K562 (cell line): Measurements from ENCODE around the gene RPL10A. TPM values are rescaled to one million over a fixed set of nuclear protein-coding genes. Genes with fewer than 3 reads are reported as not detected.

Experiments
- ATAC-seq: fragments of 200-7000 bp; cut with Tn5 transposase; 3 replicates; pipeline ENCODE4 v1.9.1; 2020; ENCODE audit warnings: moderate library complexity
- BruUV-seq: library from RNA; stranded (reverse); fragments of 400-500 nt; replicated peaks from 2 replicates; lab custom pipeline; 2021; lab: Mats Ljungman, UMichigan
- CTCF ChIA-PET: fragments of 300-600 bp; formaldehyde crosslinking; extraction: SDS; loops from one replicate; lab custom pipeline; 2021; ENCODE audit warnings: low intra/inter-chr PET ratio; lab: Yijun Ruan, JAX
- POLR2A ChIA-PET: fragments of 300-600, 350-650 bp; sonication (Branson Sonifier 250); formaldehyde crosslinking; extraction: SDS; loops from one replicate; lab custom pipeline; 2021; ENCODE audit warnings: antibody characterized with exemption, inconsistent platforms; lab: Yijun Ruan, JAX
- DNase-seq, 4 experiments: peaks; one replicate each; pipeline versions ENCODE4 v3.0.0 to v3.0.0-alpha.2; 2011 to 2018; ENCODE audit warnings: low spot score in 3 of 4, mixed read lengths in 3 of 4; ENCODE audit errors: extremely low read depth in 1 of 4
- FAIRE-seq: peaks from 2 replicates; lab custom pipeline; 2011; peaks lifted over from hg19 to GRCh38; lab: Jason Lieb, UNC
- H2AFZ ChIP-seq: 2 replicates; pipeline ENCODE4 v1.6.0; 2011; ENCODE audit warnings: low read depth, low read length, control low read depth, inconsistent platforms
- H3K27ac ChIP-seq: fragments of 200-600 bp; 3 replicates; pipeline ENCODE4 v1.8.0; 2011; ENCODE audit warnings: low read depth, mild to moderate bottlenecking, control low read depth, inconsistent platforms, low read length, moderate library complexity, mixed read lengths; ENCODE audit errors: extremely low read depth
- H3K27me3 ChIP-seq, 2 experiments: fragments of 300-600 bp in 1 of 2; 2 replicates in 1 of 2; 3 replicates in 1 of 2; pipeline versions ENCODE4 v1.6.0 to v1.8.0; 2011; ENCODE audit warnings: inconsistent platforms in 2 of 2, low read length in 2 of 2, mild to moderate bottlenecking in 1 of 2, mixed read lengths in 1 of 2, moderate library complexity in 1 of 2; ENCODE audit not compliant: control insufficient read depth in 2 of 2, insufficient read depth in 2 of 2
- H3K36me3 ChIP-seq: fragments of 300-600 bp; 3 replicates; pipeline ENCODE4 v1.8.0; 2011; ENCODE audit warnings: mild to moderate bottlenecking, low read length, inconsistent platforms; ENCODE audit not compliant: control insufficient read depth, insufficient read depth
- H3K4me1 ChIP-seq, 2 experiments: fragments of 200-600 bp in 1 of 2; replicated peaks in 1 of 2; 2 replicates in 1 of 2; 3 replicates in 1 of 2; pipeline versions ENCODE4 v1.5.1 to v1.8.0; 2011; ENCODE audit warnings: inconsistent platforms in 2 of 2, low read length in 2 of 2, mild to moderate bottlenecking in 1 of 2, mixed read lengths in 1 of 2, moderate library complexity in 1 of 2; ENCODE audit not compliant: control insufficient read depth in 2 of 2, insufficient read depth in 2 of 2
- H3K4me2 ChIP-seq: 2 replicates; pipeline ENCODE4 v1.6.1; 2011; ENCODE audit warnings: low read length, control low read depth, inconsistent platforms, mixed read lengths; ENCODE audit not compliant: insufficient read depth
- H3K4me3 ChIP-seq: fragments of 200-600 bp; sonication (generic), shearing (Covaris generic); 2 replicates; pipeline ENCODE4 v1.5.1; 2016; ENCODE audit warnings: control low read depth, inconsistent platforms
- H3K79me2 ChIP-seq: fragments of 200-600 bp; 3 replicates; pipeline ENCODE4 v1.8.0; 2011; ENCODE audit warnings: low read length, inconsistent platforms; ENCODE audit not compliant: control insufficient read depth, insufficient read depth
- H3K9ac ChIP-seq, 2 experiments: 2 replicates each; pipeline versions ENCODE4 v1.6.0 to v1.6.1; 2011; ENCODE audit warnings: low read depth in 2 of 2, low read length in 2 of 2, control low read depth in 1 of 2, inconsistent platforms in 1 of 2, mild to moderate bottlenecking in 1 of 2, mixed read lengths in 1 of 2; ENCODE audit not compliant: insufficient read depth in 1 of 2
- H3K9me1 ChIP-seq: one replicate; pipeline ENCODE4 v1.6.0; 2011; ENCODE audit warnings: inconsistent platforms, mild to moderate bottlenecking, low read length, moderate library complexity; ENCODE audit not compliant: control insufficient read depth, insufficient read depth
- H3K9me3 ChIP-seq: replicated peaks from 2 replicates; pipeline ENCODE4 v1.5.1; 2011; ENCODE audit warnings: low read depth, low read length, inconsistent platforms; ENCODE audit not compliant: control insufficient read depth, insufficient read depth
- H4K20me1 ChIP-seq: replicated peaks from 2 replicates; pipeline ENCODE4 v1.6.1; 2011; ENCODE audit warnings: low read length, inconsistent platforms, mixed read lengths; ENCODE audit not compliant: control insufficient read depth, insufficient read depth
- EP400 ChIP-seq: fragments of 450-650 bp; IDR thresholded peaks from 2 replicates; pipeline ENCODE4 v1.6.1; 2017; ENCODE audit warnings: antibody characterized with exemption, mild to moderate bottlenecking, moderate library complexity
- NFE2 ChIP-seq: IDR thresholded peaks from 2 replicates; pipeline ENCODE4 v1.6.1; 2014; ENCODE audit warnings: antibody characterized with exemption, low read depth
- PCBP1 ChIP-seq: fragments of 200-400 bp; formaldehyde crosslinking; IDR thresholded peaks from 2 replicates; pipeline ENCODE4 v1.6.1; 2018; ENCODE audit warnings: mild to moderate bottlenecking, low read depth, low read length; ENCODE audit not compliant: poor library complexity, severe bottlenecking
- SMARCC2 ChIP-seq: fragments of 450-650 bp; IDR thresholded peaks from 2 replicates; pipeline ENCODE4 v1.6.1; 2017; ENCODE audit warnings: antibody characterized with exemption, moderate library complexity, mild to moderate bottlenecking, low read depth
- ZBTB2 ChIP-seq: fragments of 450-650 bp; IDR thresholded peaks from 2 replicates; pipeline ENCODE4 v1.6.1; 2016; ENCODE audit warnings: antibody characterized with exemption
- ZNF589 ChIP-seq: fragments of 200-800 bp; sonication (Bioruptor generic); IDR thresholded peaks from 2 replicates; pipeline ENCODE4 v1.6.1; 2016; ENCODE audit warnings: low read depth, missing genetic modification characterization, missing compliant biosample characterization
- ZSCAN32 ChIP-seq: fragments of 450-650 bp; formaldehyde crosslinking; IDR thresholded peaks from 2 replicates; pipeline ENCODE4 v1.4.0; 2020; ENCODE audit warnings: mild to moderate bottlenecking, moderate library complexity
- WGBS: fragments of 100-300 bp; shearing (Covaris generic); methylation state at CpG from one replicate; pipeline ENCODE4 v1.1.6; 2016; ENCODE audit warnings: low coverage, mixed read lengths; ENCODE audit not compliant: insufficient coverage; ENCODE audit errors: missing lambda C conversion rate; 5-methylcytosine and 5-hydroxymethylcytosine counted together
- in situ Hi-C: fragments of 300-500 bp; cut with MboI; formaldehyde crosslinking; loops from 4 replicates; pipeline ENCODE4 v1.15.0; 2018; ENCODE audit warnings: inconsistent platforms, mixed read lengths
- intact Hi-C: fragments of 100-400 bp; cut with micrococcal nuclease; formaldehyde crosslinking; loops from 2 replicates; pipeline ENCODE4 v1.14.2; 2022
- polyA plus RNA-seq, 8 experiments: library from polyadenylated mRNA; depleted of rRNA in 4 of 8; stranded (reverse) in 5 of 8; unstranded in 3 of 8; fragments of >200 nt; fragmentation: Nextera tagmentation in 2 of 8; fragmentation: Illumina TruSeq in 1 of 8; extraction: Ambion mirVana in 2 of 8; extraction: Trizol in 1 of 8; gene quantifications; 2 replicates each; pipeline versions ENCODE4 v1.2.1 to v1.2.3, GENCODE V29; 2011 to 2014; ENCODE audit warnings: inconsistent platforms in 1 of 8, missing spikeins in 1 of 8
- total RNA-seq, 7 experiments: library from RNA; depleted of rRNA in 6 of 7; stranded (reverse); fragments of >200 nt in 6 of 7; fragmentation: Illumina TruSeq in 2 of 7; extraction: Trizol in 2 of 7; gene quantifications; 2 replicates each; pipeline versions ENCODE4 v1.2.1 to v1.2.3, GENCODE V29; 2011 to 2021; ENCODE audit warnings: low replicate concordance in 1 of 7
- TF ChIP-seq, protein P1 (sequence below): fragments of 450-650 bp; IDR thresholded peaks from 2 replicates; pipeline ENCODE4 v1.6.1; 2018; ENCODE audit not compliant: partially characterized antibody
- TF ChIP-seq, protein P2 (sequence below): fragments of 250-450 bp; sonication (Bioruptor Pico); IDR thresholded peaks from 2 replicates; pipeline ENCODE4 v1.4.0; 2020; ENCODE audit warnings: mild to moderate bottlenecking, moderate library complexity

The RPL10A gene
- total and polyA plus RNA-seq, 9 of the 15 experiments (the other 6 are each of a cell fraction or from before 2014, with no cell fraction given), result 1,589 to 3,237 (median 2,116) TPM

DNA sequence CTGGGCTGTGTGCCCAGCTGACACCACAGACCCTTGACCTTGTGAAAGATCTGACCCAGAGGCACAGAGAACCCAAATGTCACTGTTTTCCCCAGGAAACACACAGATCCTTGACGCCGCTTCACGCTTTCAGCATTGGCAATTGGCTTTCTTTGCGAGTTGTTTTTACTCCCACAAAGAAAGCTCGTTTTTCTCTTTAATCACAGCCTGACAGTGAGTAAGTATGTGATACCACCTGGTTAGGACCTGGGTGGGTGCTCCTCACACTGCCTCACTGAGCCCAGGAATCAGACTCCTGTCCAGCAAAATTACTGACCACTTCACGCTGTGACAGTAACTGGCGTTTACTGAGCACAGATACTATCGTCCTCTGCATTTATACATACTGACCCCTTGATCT lies 13.0 kb downstream of the RPL10A start:
- in situ Hi-C loops (no loop called here), intact Hi-C loops (no loop called here)
- Histone ChIP-seq H3K9me1 (no peaks in the 10 kb centered on the region), H3K4me3 (no peak overlapping the region), H3K36me3 (no peaks in the 10 kb centered on the region; the same call in 2 of the 3 replicates), H3K79me2 (no peaks in the 10 kb centered on the region), H3K9ac (peak overlapping the region in 1 of 2 experiments; percentile 60; a peak in 1 of 4 replicates), H3K4me1 (peaks cover 12 to 27% of the 10 kb centered on the region in 2 experiments; a peak in 4 of 5 replicates), H2AFZ (no peak overlapping the region), H3K27ac (no peak overlapping the region), H3K9me3 (no peaks in the 10 kb centered on the region), H3K27me3 (no peaks in the 10 kb centered on the region), H3K4me2 (no peak overlapping the region), H4K20me1 (peaks cover 7% of the 10 kb centered on the region; the same call in 1 of the 2 replicates)
- FAIRE-seq (peak; percentile 26), DNase-seq (no peak), ATAC-seq (no peak)
- ChIA-PET POLR2A (interaction anchor here (1.4 to 9.5 kb wide), 3 partner anchors 9 to 17 kb away, joined by 4 to 167 read pairs (median 34); partner anchors contain the start of gene RPL10A), CTCF (no interaction called here)
- no TSS peak for BruUV-seq
- TF ChIP-seq SMARCC2, result no peak
- no peak for TF ChIP-seq ZNF589 (CRISPR knock-in tag)
- no peak for TF ChIP-seq PCBP1
- TF ChIP-seq ZSCAN32 (CRISPR knock-in tag), result no peak
- TF ChIP-seq, protein P1, sequence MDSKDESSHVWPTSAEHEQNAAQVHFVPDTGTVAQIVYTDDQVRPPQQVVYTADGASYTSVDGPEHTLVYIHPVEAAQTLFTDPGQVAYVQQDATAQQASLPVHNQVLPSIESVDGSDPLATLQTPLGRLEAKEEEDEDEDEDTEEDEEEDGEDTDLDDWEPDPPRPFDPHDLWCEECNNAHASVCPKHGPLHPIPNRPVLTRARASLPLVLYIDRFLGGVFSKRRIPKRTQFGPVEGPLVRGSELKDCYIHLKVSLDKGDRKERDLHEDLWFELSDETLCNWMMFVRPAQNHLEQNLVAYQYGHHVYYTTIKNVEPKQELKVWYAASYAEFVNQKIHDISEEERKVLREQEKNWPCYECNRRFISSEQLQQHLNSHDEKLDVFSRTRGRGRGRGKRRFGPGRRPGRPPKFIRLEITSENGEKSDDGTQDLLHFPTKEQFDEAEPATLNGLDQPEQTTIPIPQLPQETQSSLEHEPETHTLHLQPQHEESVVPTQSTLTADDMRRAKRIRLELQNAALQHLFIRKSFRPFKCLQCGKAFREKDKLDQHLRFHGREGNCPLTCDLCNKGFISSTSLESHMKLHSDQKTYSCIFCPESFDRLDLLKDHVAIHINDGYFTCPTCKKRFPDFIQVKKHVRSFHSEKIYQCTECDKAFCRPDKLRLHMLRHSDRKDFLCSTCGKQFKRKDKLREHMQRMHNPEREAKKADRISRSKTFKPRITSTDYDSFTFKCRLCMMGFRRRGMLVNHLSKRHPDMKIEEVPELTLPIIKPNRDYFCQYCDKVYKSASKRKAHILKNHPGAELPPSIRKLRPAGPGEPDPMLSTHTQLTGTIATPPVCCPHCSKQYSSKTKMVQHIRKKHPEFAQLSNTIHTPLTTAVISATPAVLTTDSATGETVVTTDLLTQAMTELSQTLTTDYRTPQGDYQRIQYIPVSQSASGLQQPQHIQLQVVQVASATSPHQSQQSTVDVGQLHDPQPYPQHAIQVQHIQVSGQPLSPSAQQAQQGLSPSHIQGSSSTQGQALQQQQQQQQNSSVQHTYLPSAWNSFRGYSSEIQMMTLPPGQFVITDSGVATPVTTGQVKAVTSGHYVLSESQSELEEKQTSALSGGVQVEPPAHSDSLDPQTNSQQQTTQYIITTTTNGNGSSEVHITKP, result no peak
- no peak for TF ChIP-seq EP400
- TF ChIP-seq ZBTB2, result no peak
- TF ChIP-seq NFE2, result no peak
- TF ChIP-seq, protein P2, sequence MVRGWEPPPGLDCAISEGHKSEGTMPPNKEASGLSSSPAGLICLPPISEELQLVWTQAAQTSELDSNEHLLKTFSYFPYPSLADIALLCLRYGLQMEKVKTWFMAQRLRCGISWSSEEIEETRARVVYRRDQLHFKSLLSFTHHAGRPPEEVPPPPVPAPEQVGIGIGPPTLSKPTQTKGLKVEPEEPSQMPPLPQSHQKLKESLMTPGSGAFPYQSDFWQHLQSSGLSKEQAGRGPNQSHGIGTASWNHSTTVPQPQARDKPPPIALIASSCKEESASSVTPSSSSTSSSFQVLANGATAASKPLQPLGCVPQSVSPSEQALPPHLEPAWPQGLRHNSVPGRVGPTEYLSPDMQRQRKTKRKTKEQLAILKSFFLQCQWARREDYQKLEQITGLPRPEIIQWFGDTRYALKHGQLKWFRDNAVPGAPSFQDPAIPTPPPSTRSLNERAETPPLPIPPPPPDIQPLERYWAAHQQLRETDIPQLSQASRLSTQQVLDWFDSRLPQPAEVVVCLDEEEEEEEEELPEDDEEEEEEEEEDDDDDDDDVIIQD (CRISPR knock-in tag), result no peak
- WGBS, result 58% methylated on average over 8 of the region's 8 CpGs
